Astrocyte of the cerebellum (primary cell): ENCODE data around the gene MCM3.

ENCODE experiments used
- DNase-seq: peaks from one replicate; pipeline ENCODE4 v3.0.0-alpha.2; 2011; ENCODE audit warnings: low read depth
- H3K4me3 ChIP-seq: 2 replicates; pipeline ENCODE4 v1.5.1; 2011; ENCODE audit warnings: mild to moderate bottlenecking, low read depth, low read length, moderate library complexity
- CTCF ChIP-seq: IDR thresholded peaks from 2 replicates; pipeline ENCODE4 v1.5.1; 2012; ENCODE audit warnings: low read length, low read depth, moderate library complexity, mild to moderate bottlenecking; ENCODE audit errors: missing control alignments
- in situ Hi-C: cut with HindIII; loops from 2 replicates; pipeline ENCODE4 v1.10.0; 2017; ENCODE audit warnings: low sequenced_read_pairs

The MCM3 gene

GRCh38 chr6:52305411-52305810 lies 20.9 kb upstream of the MCM3 start:
- in situ Hi-C loops = no loop called here
- H3K4me3 ChIP-seq = no peak overlapping the region
- DNase-seq = no peak
- no peak for TF ChIP-seq CTCF

GRCh38 chr6:52304983-52305390 lies 20.4 kb upstream of the MCM3 start:
- no peak overlapping the region for H3K4me3 ChIP-seq
- in situ Hi-C loops = no loop called here
- peak; percentile 5 for DNase-seq
- no peak for TF ChIP-seq CTCF

GRCh38 chr6:52303178-52303577 lies 18.6 kb upstream of the MCM3 start:
- in situ Hi-C loops = no loop called here
- no peak overlapping the region for H3K4me3 ChIP-seq
- no peak for DNase-seq
- no peak for TF ChIP-seq CTCF

- in situ Hi-C loops = no loop called here
- no peak for TF ChIP-seq CTCF
- DNase-seq = no peak
- H3K4me3 ChIP-seq = no peak overlapping the region
These were observed 16.8 kb upstream of the MCM3 start for GRCh38 chr6:52301326-52301725.

- no peak overlapping the region for H3K4me3 ChIP-seq
- TF ChIP-seq CTCF = no peak
- in situ Hi-C loops = no loop called here
- no peak for DNase-seq
These were observed 16.0 kb upstream of the MCM3 start for GRCh38 chr6:52300489-52300931.

- no peak for TF ChIP-seq CTCF
- DNase-seq = no peak
- in situ Hi-C loops = no loop called here
- H3K4me3 ChIP-seq = no peak overlapping the region
These were observed 15.1 kb upstream of the MCM3 start for GRCh38 chr6:52299653-52300052.

GRCh38 chr6:52297433-52297832 lies 12.9 kb upstream of the MCM3 start:
- in situ Hi-C loops = no loop called here

More at GRCh38 chr6:52297433-52297832, 12.9 kb upstream of the MCM3 start:
- no peak for DNase-seq
- TF ChIP-seq CTCF = no peak
- H3K4me3 ChIP-seq = no peak overlapping the region
